Pons (tissue), 1 donor: Measurements from ENCODE around the gene GPRIN1.
A peak's percentile ranks its signal among the peaks of the same experiment; 100 is the strongest.
"Not testable (repeated sequence)": the region's sequence is repeated elsewhere in the genome, so short reads cannot be mapped to it uniquely, and the experiment has no call there.

Experiments
- DNase-seq: peaks from one replicate; pipeline ENCODE4 v3.0.0-alpha.2; 2016; ENCODE audit warnings: low spot score

The GPRIN1 gene

GRCh38 chr5:176574297-176574591 lies 35.7 kb downstream of the GPRIN1 start:
- DNase-seq, result no peak

- peak; percentile 50 for DNase-seq
These were observed 36.2 kb downstream of the GPRIN1 start for GRCh38 chr5:176573564-176574296.

- no peak for DNase-seq
These were observed 39.9 kb downstream of the GPRIN1 start for GRCh38 chr5:176570044-176570443.

- no peak for DNase-seq
These were observed 41.3 kb downstream of the GPRIN1 start for GRCh38 chr5:176568657-176569056.

- no peak for DNase-seq
These were observed 44.1 kb downstream of the GPRIN1 start for GRCh38 chr5:176565760-176566288.

GRCh38 chr5:176564002-176564401 lies 46.0 kb downstream of the GPRIN1 start:
- no peak for DNase-seq

GRCh38 chr5:176562189-176562588 lies 47.8 kb downstream of the GPRIN1 start:
- no peak for DNase-seq

GRCh38 chr5:176561259-176561658 lies 48.7 kb downstream of the GPRIN1 start:
- DNase-seq, result no peak

- no peak for DNase-seq
These were observed 49.6 kb downstream of the GPRIN1 start for GRCh38 chr5:176560364-176560763.

- DNase-seq, result no peak
These were observed 50.3 kb downstream of the GPRIN1 start for GRCh38 chr5:176559683-176560082.

GRCh38 chr5:176557846-176558245 lies 52.1 kb downstream of the GPRIN1 start:
- no peak for DNase-seq

GRCh38 chr5:176553260-176554085 lies 56.5 kb downstream of the GPRIN1 start:
- DNase-seq, result no peak

GRCh38 chr5:176552332-176552869 lies 57.6 kb downstream of the GPRIN1 start:
- no peak for DNase-seq

- DNase-seq, result not testable (repeated sequence)
These were observed 59.0 kb downstream of the GPRIN1 start for GRCh38 chr5:176550937-176551336.

GRCh38 chr5:176550275-176550831 lies 59.6 kb downstream of the GPRIN1 start:
- DNase-seq, result no peak

GRCh38 chr5:176549871-176550270 lies 60.1 kb downstream of the GPRIN1 start:
- DNase-seq, result no peak

GRCh38 chr5:176548967-176549444 lies 61.0 kb downstream of the GPRIN1 start, which contains the start of gene CDHR2:
CDHR2 (plus strand) TSS chr5:176549342; CDS start chr5:176565353, 16,011 bp downstream.
- DNase-seq, result no peak

- DNase-seq, result no peak
These were observed 62.2 kb downstream of the GPRIN1 start for GRCh38 chr5:176547802-176548201.
